Measurements from ENCODE around the gene FAHD1.

GRCh38 chr16:1810106-1810505 is 16.9 kb upstream of the FAHD1 start:
- TF ChIP-seq EZH2 (IDR thresholded peaks at IDR 0.05) (no peak), POLR2AphosphoS5 (IDR thresholded peaks at IDR 0.05; ENCODE audit: borderline replicate concordance, low read depth, low read length) (no peak), FOXP2 (optimal IDR thresholded peaks at IDR 0.05; ENCODE audit: control extremely low read depth, extremely low read length, insufficient read depth) (no peak)

Data from SK-N-MC (cell line).